HG03521 (cell line): Measurements from ENCODE around the gene DNAJC17.

Experiments used
- ATAC-seq: cut with Tn5 transposase; IDR thresholded peaks from one replicate; pipeline ENCODE4 v1.9.1; 2021; ENCODE audit warnings: mild to moderate bottlenecking, moderate library complexity; ENCODE audit not compliant: unreplicated experiment

The DNAJC17 gene

GRCh38 chr15:40768521-40769273 is 38.6 kb downstream of the DNAJC17 start:
- ATAC-seq = no peak

GRCh38 chr15:40767838-40768500 is 39.3 kb downstream of the DNAJC17 start:
- ATAC-seq = no peak

- no peak for ATAC-seq
Measured at GRCh38 chr15:40766906-40767837, 40.1 kb downstream of the DNAJC17 start.

- ATAC-seq = no peak
Measured at GRCh38 chr15:40766194-40766815, 41.0 kb downstream of the DNAJC17 start.

- no peak for ATAC-seq
Measured at GRCh38 chr15:40764629-40765103, 42.6 kb downstream of the DNAJC17 start.

GRCh38 chr15:40763801-40764628 is 43.3 kb downstream of the DNAJC17 start, which contains the start of gene GCHFR:
TSS of gene GCHFR (plus strand) at chr15:40764068. CDS start at chr15:40764181, 113 bp downstream.
- peak; percentile 46 for ATAC-seq

GRCh38 chr15:40762919-40763800 is 44.1 kb downstream of the DNAJC17 start:
- no peak for ATAC-seq

- ATAC-seq = no peak
Measured at GRCh38 chr15:40759961-40760360, 47.3 kb downstream of the DNAJC17 start.

- ATAC-seq = no peak
Measured at GRCh38 chr15:40756938-40757337, 50.3 kb downstream of the DNAJC17 start.

- no peak for ATAC-seq
Measured at GRCh38 chr15:40755812-40756208, 51.5 kb downstream of the DNAJC17 start.

- ATAC-seq = peak; percentile 83
Measured at GRCh38 chr15:40754883-40755811, 52.1 kb downstream of the DNAJC17 start, which contains the start of gene RMDN3. TSS of gene RMDN3 (minus strand) at chr15:40755254. CDS start at chr15:40754783, 471 bp downstream.

- no peak for ATAC-seq
Measured at GRCh38 chr15:40754574-40754882, 52.7 kb downstream of the DNAJC17 start.

- ATAC-seq = no peak
Measured at GRCh38 chr15:40751745-40752144, 55.5 kb downstream of the DNAJC17 start.

- no peak for ATAC-seq
Measured at GRCh38 chr15:40750885-40751284, 56.4 kb downstream of the DNAJC17 start.

- no peak for ATAC-seq
Measured at GRCh38 chr15:40749151-40749630, 58.1 kb downstream of the DNAJC17 start.

- ATAC-seq = no peak
Measured at GRCh38 chr15:40747685-40748631, 59.3 kb downstream of the DNAJC17 start.
